Lower leg skin (tissue), 3 donors: Measurements from ENCODE around the gene LDAH.

ENCODE experiments used
- POLR2A ChIP-seq, 2 donors: fragments of 450-650 bp; IDR thresholded peaks; one replicate each; pipeline ENCODE4 v1.6.1; 2016 to 2017; ENCODE audit warnings: antibody characterized with exemption in 2 of 2, mild to moderate bottlenecking in 1 of 2, moderate library complexity in 1 of 2
- TF ChIP-seq, protein P1 (sequence below), 3 donors: fragments of 450-650 bp; IDR thresholded peaks; one replicate each; pipeline ENCODE4 v1.5.1; 2016; ENCODE audit warnings: antibody characterized with exemption in 3 of 3, mild to moderate bottlenecking in 3 of 3, moderate library complexity in 2 of 3

DNA sequence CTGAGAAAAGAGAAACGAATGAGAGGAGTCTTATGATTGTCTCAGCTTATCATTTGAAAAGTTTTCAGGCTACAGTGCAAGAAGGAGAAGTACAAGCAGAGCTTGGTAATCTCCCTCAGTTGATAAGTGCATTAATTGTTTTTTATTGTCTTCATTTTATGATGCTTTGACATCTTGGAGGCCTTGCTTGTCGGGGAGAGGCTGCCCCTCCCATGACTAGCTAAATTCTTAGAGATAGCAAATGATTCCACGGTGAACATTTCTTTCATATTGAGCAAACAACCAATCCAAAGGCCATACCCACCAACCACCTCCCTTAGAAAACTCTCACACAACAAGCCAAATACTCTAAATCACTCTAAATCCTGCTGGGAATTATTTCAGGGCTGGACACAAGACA is 116.1 kb downstream of the LDAH start:
- TF ChIP-seq, protein P1, sequence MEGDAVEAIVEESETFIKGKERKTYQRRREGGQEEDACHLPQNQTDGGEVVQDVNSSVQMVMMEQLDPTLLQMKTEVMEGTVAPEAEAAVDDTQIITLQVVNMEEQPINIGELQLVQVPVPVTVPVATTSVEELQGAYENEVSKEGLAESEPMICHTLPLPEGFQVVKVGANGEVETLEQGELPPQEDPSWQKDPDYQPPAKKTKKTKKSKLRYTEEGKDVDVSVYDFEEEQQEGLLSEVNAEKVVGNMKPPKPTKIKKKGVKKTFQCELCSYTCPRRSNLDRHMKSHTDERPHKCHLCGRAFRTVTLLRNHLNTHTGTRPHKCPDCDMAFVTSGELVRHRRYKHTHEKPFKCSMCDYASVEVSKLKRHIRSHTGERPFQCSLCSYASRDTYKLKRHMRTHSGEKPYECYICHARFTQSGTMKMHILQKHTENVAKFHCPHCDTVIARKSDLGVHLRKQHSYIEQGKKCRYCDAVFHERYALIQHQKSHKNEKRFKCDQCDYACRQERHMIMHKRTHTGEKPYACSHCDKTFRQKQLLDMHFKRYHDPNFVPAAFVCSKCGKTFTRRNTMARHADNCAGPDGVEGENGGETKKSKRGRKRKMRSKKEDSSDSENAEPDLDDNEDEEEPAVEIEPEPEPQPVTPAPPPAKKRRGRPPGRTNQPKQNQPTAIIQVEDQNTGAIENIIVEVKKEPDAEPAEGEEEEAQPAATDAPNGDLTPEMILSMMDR (IDR thresholded peaks at IDR 0.05) = no peak
- no peak for TF ChIP-seq POLR2A (IDR thresholded peaks at IDR 0.05)
